HG03025 (cell line): Measurements from ENCODE around the gene FBXL14.
"Not testable (repeated sequence)": the region's sequence is repeated elsewhere in the genome, so short reads cannot be mapped to it uniquely, and the experiment has no call there.

ENCODE experiments used
- ATAC-seq: cut with Tn5 transposase; IDR thresholded peaks from one replicate; pipeline ENCODE4 v1.9.1; 2021; ENCODE audit warnings: mild to moderate bottlenecking, moderate library complexity; ENCODE audit not compliant: unreplicated experiment, low FRiP score

FBXL14 gene

GRCh38 chr12:1620092-1620491 is 25.7 kb upstream of the FBXL14 start:
- no peak for ATAC-seq

- ATAC-seq = no peak
Observed at GRCh38 chr12:1619587-1619986, 25.2 kb upstream of the FBXL14 start.

- ATAC-seq = no peak
Observed at GRCh38 chr12:1619159-1619558, 24.8 kb upstream of the FBXL14 start.

- no peak for ATAC-seq
Observed at GRCh38 chr12:1618489-1618888, 24.1 kb upstream of the FBXL14 start.

GRCh38 chr12:1616233-1617066 is 22.1 kb upstream of the FBXL14 start:
- no peak for ATAC-seq

- ATAC-seq = no peak
Observed at GRCh38 chr12:1614360-1614759, 20.0 kb upstream of the FBXL14 start.

GRCh38 chr12:1613860-1614259 is 19.5 kb upstream of the FBXL14 start:
- ATAC-seq = no peak

GRCh38 chr12:1611803-1612572 is 17.6 kb upstream of the FBXL14 start:
- ATAC-seq = no peak

GRCh38 chr12:1610072-1610643 is 15.8 kb upstream of the FBXL14 start:
- no peak for ATAC-seq

- ATAC-seq = no peak
Observed at GRCh38 chr12:1608713-1609119, 14.3 kb upstream of the FBXL14 start.

- ATAC-seq = no peak
Observed at GRCh38 chr12:1607940-1608712, 13.7 kb upstream of the FBXL14 start.

- ATAC-seq = no peak
Observed at GRCh38 chr12:1606021-1606622, 11.7 kb upstream of the FBXL14 start.

GRCh38 chr12:1605129-1606020 is 11.0 kb upstream of the FBXL14 start:
- ATAC-seq = no peak

- ATAC-seq = no peak
Observed at GRCh38 chr12:1604464-1604863, 10.1 kb upstream of the FBXL14 start.

GRCh38 chr12:1603269-1603993 is 9.1 kb upstream of the FBXL14 start:
- no peak for ATAC-seq

GRCh38 chr12:1602706-1603105 is 8.3 kb upstream of the FBXL14 start:
- not testable (repeated sequence) for ATAC-seq

- no peak for ATAC-seq
Observed at GRCh38 chr12:1598757-1599156, 4.4 kb upstream of the FBXL14 start.

- ATAC-seq = no peak
Observed at GRCh38 chr12:1595690-1596347, 1.4 kb upstream of the FBXL14 start.
